HepG2 (cell line): ENCODE data around the gene CKS1B. TPM values are rescaled to one million over a fixed set of nuclear protein-coding genes. Genes with fewer than 3 reads are reported as not detected.
A peak's percentile ranks its signal among the peaks of the same experiment; 100 is the strongest.

Experiments used
- FOXO4 ChIP-seq: sonication (generic); formaldehyde crosslinking; conservative IDR thresholded peaks from 2 replicates; pipeline ENCODE4 v1.8.1; 2023; ENCODE audit warnings: missing genetic modification reagents
- HHEX ChIP-seq: IDR thresholded peaks from 2 replicates; pipeline ENCODE4 v1.6.1; 2016; ENCODE audit warnings: control low read depth
- MTF2 ChIP-seq: sonication (generic); formaldehyde crosslinking; IDR thresholded peaks from 2 replicates; pipeline ENCODE4 v1.5.0; 2020; ENCODE audit warnings: missing genetic modification reagents, borderline replicate concordance
- MXI1 ChIP-seq: IDR thresholded peaks from 3 replicates; pipeline ENCODE4 v1.6.1; 2012; ENCODE audit warnings: low read depth, low read length, inconsistent platforms, borderline replicate concordance
- ONECUT2 ChIP-seq: sonication (generic); formaldehyde crosslinking; IDR thresholded peaks from 2 replicates; pipeline ENCODE4 v1.4.0; 2020; ENCODE audit warnings: missing genetic modification reagents
- PHF20 ChIP-seq: sonication (generic); formaldehyde crosslinking; IDR thresholded peaks from 2 replicates; pipeline ENCODE4 v1.5.0; 2020; ENCODE audit warnings: mild to moderate bottlenecking, missing genetic modification reagents
- POLR2AphosphoS2 ChIP-seq: IDR thresholded peaks from 2 replicates; pipeline ENCODE4 v1.6.1; 2011; ENCODE audit warnings: low read depth, low read length, improper control_type of control experiment
- PRDM10 ChIP-seq: sonication (generic); formaldehyde crosslinking; IDR thresholded peaks from 2 replicates; pipeline ENCODE4 v1.4.0; 2020; ENCODE audit warnings: low read depth, missing genetic modification reagents
- REPIN1 ChIP-seq: sonication (generic); formaldehyde crosslinking; IDR thresholded peaks from 2 replicates; pipeline ENCODE4 v1.8.0; 2022; ENCODE audit warnings: missing genetic modification reagents, low read depth, mild to moderate bottlenecking, borderline replicate concordance
- SKIL ChIP-seq: sonication (generic); formaldehyde crosslinking; IDR thresholded peaks from 2 replicates; pipeline ENCODE4 v1.8.0; 2022; ENCODE audit warnings: missing genetic modification reagents, mild to moderate bottlenecking, moderate library complexity, borderline replicate concordance
- TFDP2 ChIP-seq: sonication (generic); formaldehyde crosslinking; IDR thresholded peaks from 2 replicates; pipeline ENCODE4 v1.4.0; 2020; ENCODE audit warnings: missing genetic modification reagents
- UBTF ChIP-seq: sonication (generic); formaldehyde crosslinking; IDR thresholded peaks from 2 replicates; pipeline ENCODE4 v1.4.0; 2020; ENCODE audit warnings: mild to moderate bottlenecking, missing genetic modification reagents
- ZNF326 ChIP-seq: sonication (generic); formaldehyde crosslinking; IDR thresholded peaks from 2 replicates; pipeline ENCODE4 v1.4.0; 2020; ENCODE audit warnings: missing genetic modification reagents, borderline replicate concordance
- ZNF34 ChIP-seq: sonication (generic); formaldehyde crosslinking; IDR thresholded peaks from 2 replicates; pipeline ENCODE4 v1.4.0; 2020; ENCODE audit warnings: mild to moderate bottlenecking, missing genetic modification reagents, borderline replicate concordance
- ZNF430 ChIP-seq: sonication (generic); formaldehyde crosslinking; IDR thresholded peaks from 2 replicates; pipeline ENCODE4 v1.9.0; 2021; ENCODE audit warnings: mild to moderate bottlenecking, missing genetic modification reagents
- ZNF484 ChIP-seq: sonication (generic); formaldehyde crosslinking; IDR thresholded peaks from 2 replicates; pipeline ENCODE4 v1.5.1; 2020; ENCODE audit warnings: mild to moderate bottlenecking, low read depth, missing genetic modification reagents, borderline replicate concordance
- ZNF616 ChIP-seq: sonication (generic); formaldehyde crosslinking; IDR thresholded peaks from 2 replicates; pipeline ENCODE4 v1.5.0; 2020; ENCODE audit warnings: low read depth, mild to moderate bottlenecking, missing genetic modification reagents
- ZSCAN25 ChIP-seq: sonication (generic); formaldehyde crosslinking; IDR thresholded peaks from 2 replicates; pipeline ENCODE4 v1.8.0; 2022; ENCODE audit warnings: mild to moderate bottlenecking, missing genetic modification reagents
- polyA plus RNA-seq, 8 experiments: library from polyadenylated mRNA; depleted of rRNA in 3 of 8; stranded (reverse) in 7 of 8; unstranded in 1 of 8; fragments of >200 nt; fragmentation: Illumina TruSeq in 4 of 8; extraction: Trizol in 4 of 8; gene quantifications; 2 replicates each; pipeline versions ENCODE4 v1.2.1 to v1.2.3, GENCODE V29; 2011 to 2016; ENCODE audit warnings: low read depth in 4 of 8, missing spikeins in 1 of 8, mixed read lengths in 1 of 8; ENCODE audit not compliant: insufficient read depth in 1 of 8
- total RNA-seq, 5 experiments: library from RNA; depleted of rRNA; stranded (reverse); fragments of >200 nt; fragmentation: Illumina TruSeq; extraction: Trizol; gene quantifications; 2 replicates each; pipeline ENCODE4 v1.2.3, GENCODE V29; 2016; ENCODE audit warnings: low read depth in 1 of 5

The CKS1B gene
- total and polyA plus RNA-seq, 2 of the 13 experiments (the other 11 are each of a cell fraction or from before 2014, with no cell fraction given) = 217 to 222 TPM

GRCh38 chr1:154944401-154945159 lies 29.9 kb upstream of the CKS1B start (continued):
- TF ChIP-seq PRDM10 (CRISPR knock-in tag) (peak; percentile 94), ZSCAN25 (CRISPR knock-in tag) (peak; percentile 61; the same call in 1 of the 2 replicates), SKIL (CRISPR knock-in tag) (peak; percentile 65; the same call in 1 of the 2 replicates), MXI1 (peak; percentile 57; the same call in 1 of the 3 replicates), ZNF34 (CRISPR knock-in tag) (no peak), HHEX (CRISPR knock-in tag) (no peak), MTF2 (no peak), UBTF (CRISPR knock-in tag) (no peak; the same call in 1 of the 2 replicates), ZNF616 (CRISPR knock-in tag) (no peak), POLR2AphosphoS2 (no peak), PHF20 (CRISPR knock-in tag) (no peak), TFDP2 (CRISPR knock-in tag) (0 out of 2 replicates have a peak, but pooled peaks have one; percentile 36), ZNF430 (CRISPR knock-in tag) (peak; percentile 97), FOXO4 (CRISPR knock-in tag) (no peak), ONECUT2 (CRISPR knock-in tag) (no peak), REPIN1 (CRISPR knock-in tag) (peak; percentile 52; the same call in 1 of the 2 replicates), ZNF484 (CRISPR knock-in tag) (no peak), ZNF326 (no peak)
